SH-SY5Y (cell line): Measurements from ENCODE around the gene PTEN.

Experiments used
- GATA2 ChIP-seq: IDR thresholded peaks from 2 replicates; pipeline ENCODE4 v1.6.1; 2011; ENCODE audit warnings: mild to moderate bottlenecking, low read depth, low read length
- GATA3 ChIP-seq: IDR thresholded peaks from 2 replicates; pipeline ENCODE4 v1.6.1; 2011; ENCODE audit warnings: low read depth, mild to moderate bottlenecking, low read length, moderate library complexity

GRCh38 chr10:87845624-87845998 lies 17.8 kb upstream of the PTEN start:
- no peak for TF ChIP-seq GATA2
- TF ChIP-seq GATA3: no peak
